BJ (cell line): ENCODE measurements around the gene BUB1B. TPM values are rescaled to one million over a fixed set of nuclear protein-coding genes. Genes with fewer than 3 reads are reported as not detected.

Source experiments
- CTCF ChIA-PET: fragments of 350-600 bp; formaldehyde crosslinking; extraction: SDS; loops from one replicate; lab custom pipeline; 2021; ENCODE audit warnings: antibody characterized with exemption, inconsistent platforms; lab: Yijun Ruan, JAX
- POLR2A ChIA-PET: fragments of 300-600 bp; sonication (Branson Sonifier 250); formaldehyde crosslinking; extraction: SDS; loops from one replicate; lab custom pipeline; 2021; ENCODE audit warnings: antibody characterized with exemption; lab: Charles Lee
- DNase-seq: peaks from one replicate; pipeline ENCODE4 v3.0.0-alpha.2; 2011; ENCODE audit warnings: low read depth
- H3K27me3 ChIP-seq: 2 replicates; pipeline ENCODE4 v1.6.0; 2011; ENCODE audit warnings: low read length; ENCODE audit not compliant: control insufficient read depth, insufficient read depth
- H3K36me3 ChIP-seq: 2 replicates; pipeline ENCODE4 v1.5.1; 2011; ENCODE audit warnings: low read length; ENCODE audit not compliant: control insufficient read depth, insufficient read depth
- H3K4me3 ChIP-seq: 2 replicates; pipeline ENCODE4 v1.5.1; 2011; ENCODE audit warnings: low read depth, mild to moderate bottlenecking, control low read depth, low read length
- CTCF ChIP-seq: IDR thresholded peaks from 2 replicates; pipeline ENCODE4 v1.5.1; 2011; ENCODE audit warnings: low read depth, mild to moderate bottlenecking, control low read depth, inconsistent platforms, low read length, moderate library complexity; ENCODE audit not compliant: insufficient read depth
- polyA plus RNA-seq: library from polyadenylated mRNA; depleted of rRNA; stranded (reverse); fragments of >200 nt; gene quantifications from 2 replicates; pipeline ENCODE4 v1.2.3, GENCODE V29; 2011

Gene BUB1B
- polyA plus RNA-seq, 1 experiment = 12.8 TPM

DNA sequence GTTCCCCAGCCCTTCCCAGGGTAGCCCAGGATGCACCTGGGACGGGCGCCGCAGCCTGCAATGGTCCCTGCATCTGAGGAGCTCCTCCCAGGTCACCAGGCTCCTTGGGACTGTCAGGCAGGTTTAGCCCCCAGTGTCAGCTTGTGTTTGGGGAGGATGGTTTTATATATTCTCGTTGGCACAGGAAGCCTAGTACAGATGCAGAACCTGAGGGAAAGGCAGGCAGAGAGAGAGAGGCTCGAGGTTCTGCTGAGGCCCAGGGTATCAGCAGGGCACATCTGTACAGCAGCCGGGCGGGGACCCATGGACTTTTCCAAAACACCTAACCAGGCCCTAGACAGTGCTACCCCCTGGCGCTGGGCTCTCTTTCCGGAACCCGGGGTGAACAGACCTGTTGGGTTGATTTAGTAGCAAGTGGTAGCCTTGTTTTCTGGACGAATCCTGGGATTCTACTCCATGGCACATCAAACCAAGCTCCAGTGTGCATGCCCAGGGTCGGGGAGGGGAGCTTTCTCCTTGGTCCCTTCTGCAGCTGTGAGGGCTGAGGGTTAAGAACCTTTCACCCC is 86.6 kb downstream of the BUB1B start:
- TF ChIP-seq CTCF = no peak
- no peaks in the 10 kb centered on the region for H3K36me3 ChIP-seq
- no peak for DNase-seq
- ChIA-PET POLR2A (no interaction called here), CTCF (interaction anchor here (0.6 to 2.6 kb wide), 3 partner anchors 9 to 27 kb away, joined by 3 to 12 read pairs (median 4); no protein-coding TSS in a partner anchor)
- no peak overlapping the region for H3K4me3 ChIP-seq
- peaks cover 44% of the 10 kb centered on the region for H3K27me3 ChIP-seq

DNA sequence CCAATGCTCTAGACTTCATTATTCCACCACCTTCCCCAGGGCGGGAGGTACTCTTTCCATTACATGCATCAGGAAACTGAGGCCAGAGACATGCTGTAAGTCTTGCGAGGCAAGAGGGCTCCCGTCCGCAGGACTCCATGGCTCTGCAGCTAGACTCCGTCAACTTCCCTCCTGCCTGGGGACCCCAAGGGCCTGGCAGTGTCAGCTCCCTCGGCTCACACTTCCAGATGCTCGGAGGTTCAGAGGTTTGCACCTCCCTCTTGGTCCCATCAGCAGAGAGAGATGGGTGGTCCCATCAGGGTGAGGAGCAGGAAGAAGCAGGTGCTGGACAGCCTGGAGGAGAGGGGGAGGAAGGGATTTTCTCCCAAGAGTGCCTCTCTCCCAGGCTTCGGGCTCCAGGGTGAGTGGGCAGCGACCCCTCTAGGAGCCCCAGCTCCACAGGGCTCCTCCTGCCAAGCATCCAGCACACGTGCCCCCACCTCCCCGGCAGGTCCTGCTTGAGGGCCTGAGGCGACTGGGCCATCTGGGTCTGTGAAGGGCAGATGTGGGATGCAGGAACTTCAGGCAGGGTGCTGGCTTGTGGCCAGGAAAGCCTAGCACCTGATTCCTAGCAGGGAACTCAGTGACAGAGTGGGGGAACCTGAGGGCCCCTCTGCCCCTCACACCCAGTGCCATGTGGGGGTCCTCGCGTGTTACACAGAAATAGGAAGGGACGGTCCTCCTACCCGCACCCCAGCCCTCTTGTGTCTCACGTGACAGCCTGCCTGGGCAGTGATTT is 87.3 kb downstream of the BUB1B start:
- no peak for DNase-seq
- Histone ChIP-seq H3K27me3 (peaks cover 48% of the 10 kb centered on the region), H3K36me3 (no peaks in the 10 kb centered on the region), H3K4me3 (no peak overlapping the region)
- POLR2A ChIA-PET = no interaction called here
- CTCF ChIA-PET = interaction anchor here (2.6 to 3.4 kb wide), 2 partner anchors 26 kb away, joined by 12 to 19 read pairs; no protein-coding TSS in a partner anchor
- no peak for TF ChIP-seq CTCF

GRCh38 chr15:40249477-40250303 is 88.8 kb downstream of the BUB1B start:
- Histone ChIP-seq H3K36me3 (no peaks in the 10 kb centered on the region), H3K4me3 (no peak overlapping the region), H3K27me3 (peaks cover 61% of the 10 kb centered on the region)
- CTCF ChIA-PET = interaction anchor here (0.6 to 3.4 kb wide), 4 partner anchors 9 to 34 kb away, joined by 3 to 19 read pairs (median 4); no protein-coding TSS in a partner anchor
- POLR2A ChIA-PET = interaction anchor here (0.6 kb wide), 1 partner anchor 14 kb away, joined by 4 read pairs; no protein-coding TSS in a partner anchor
- TF ChIP-seq CTCF = no peak
- no peak for DNase-seq

DNA sequence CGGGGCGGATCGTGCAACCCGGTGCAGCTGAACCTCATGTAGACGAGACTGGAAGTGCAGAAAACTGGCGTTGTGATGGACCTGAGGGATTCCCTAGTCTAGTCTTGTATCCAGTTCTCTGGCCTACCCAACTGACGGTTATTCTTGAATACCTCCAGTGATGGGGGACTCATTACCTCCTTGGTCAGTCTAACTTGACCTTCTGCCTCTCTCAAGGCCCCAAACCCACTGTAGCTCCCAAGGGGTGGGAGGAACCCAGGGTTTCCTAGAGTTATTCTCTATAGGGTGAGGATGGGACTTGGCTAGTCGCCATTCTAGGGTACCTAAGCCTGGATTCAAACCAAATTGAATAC is 89.4 kb downstream of the BUB1B start:
- TF ChIP-seq CTCF = no peak
- Histone ChIP-seq H3K36me3 (no peaks in the 10 kb centered on the region), H3K4me3 (no peak overlapping the region), H3K27me3 (peaks cover 62% of the 10 kb centered on the region)
- POLR2A ChIA-PET = no interaction called here
- no peak for DNase-seq
- CTCF ChIA-PET = interaction anchor here (1.3 to 3.4 kb wide), 2 partner anchors 9 to 24 kb away, joined by 3 to 19 read pairs; no protein-coding TSS in a partner anchor
